SK-N-SH treated with all-trans-retinoic acid at 6 μM for 48 hours (cell line): ENCODE measurements around the gene MEA1.

Experiments
- PPARA ChIP-seq: fragments of 250-450 bp; sonication (Bioruptor Pico); IDR thresholded peaks from 2 replicates; pipeline ENCODE4 v1.5.0; 2020; ENCODE audit warnings: mild to moderate bottlenecking, borderline replicate concordance
- TCF4 ChIP-seq: fragments of 250-450 bp; sonication (Bioruptor Pico); IDR thresholded peaks from 2 replicates; pipeline ENCODE4 v1.8.0; 2021; ENCODE audit warnings: mild to moderate bottlenecking, moderate library complexity, borderline replicate concordance
- TOX ChIP-seq: fragments of 250-450 bp; sonication (Bioruptor Pico); IDR thresholded peaks from 2 replicates; pipeline ENCODE4 v1.8.0; 2021; ENCODE audit warnings: mild to moderate bottlenecking, moderate library complexity, borderline replicate concordance

GRCh38 chr6:43009124-43009523 is 4.6 kb downstream of the MEA1 start:
- no peak for TF ChIP-seq TOX
- TF ChIP-seq TCF4 = no peak
- no peak for TF ChIP-seq PPARA (CRISPR knock-in tag)
